Fibroblast of lung (primary cell): ENCODE measurements around the gene MICB. TPM values are rescaled to one million over a fixed set of nuclear protein-coding genes. Genes with fewer than 3 reads are reported as not detected.
"Not testable (repeated sequence)": the region's sequence is repeated elsewhere in the genome, so short reads cannot be mapped to it uniquely, and the experiment has no call there.

Experiments used
- DNase-seq, 2 donors: peaks; one replicate each; pipeline versions ENCODE4 v3.0.0 to v3.0.0-alpha.2; 2010; ENCODE audit warnings: low read depth in 2 of 2
- H2AFZ ChIP-seq: 2 replicates; pipeline ENCODE4 v1.5.1; 2012; ENCODE audit warnings: low read length, control low read depth, inconsistent platforms
- H3K27ac ChIP-seq: 2 replicates; pipeline ENCODE4 v1.5.1; 2011; ENCODE audit warnings: low read length, control low read depth; ENCODE audit not compliant: insufficient read depth
- H3K27me3 ChIP-seq: 2 replicates; pipeline ENCODE4 v1.5.1; 2011; ENCODE audit warnings: mild to moderate bottlenecking, low read length; ENCODE audit not compliant: control insufficient read depth, insufficient read depth
- H3K36me3 ChIP-seq: 2 replicates; pipeline ENCODE4 v1.5.1; 2011; ENCODE audit warnings: low read length; ENCODE audit not compliant: control insufficient read depth, insufficient read depth
- H3K4me1 ChIP-seq: 2 replicates; pipeline ENCODE4 v1.5.1; 2011; ENCODE audit warnings: low read length; ENCODE audit not compliant: control insufficient read depth, insufficient read depth; ENCODE audit errors: extremely low read depth
- H3K4me2 ChIP-seq: 2 replicates; pipeline ENCODE4 v1.5.1; 2011; ENCODE audit warnings: low read length, control low read depth; ENCODE audit not compliant: insufficient read depth; ENCODE audit errors: extremely low read depth
- H3K4me3 ChIP-seq, 4 experiments: fragments of 200-600 bp in 1 of 4; sonication (generic) in 1 of 4; replicated peaks in 1 of 4; 2 replicates each; pipeline ENCODE4 v1.5.1; 2011 to 2016; ENCODE audit warnings: low read length in 4 of 4, low read depth in 3 of 4, mild to moderate bottlenecking in 3 of 4, control low read depth in 2 of 4, inconsistent platforms in 1 of 4, mixed read lengths in 1 of 4; ENCODE audit not compliant: insufficient read depth in 1 of 4; ENCODE audit errors: control extremely low read depth in 1 of 4
- H3K79me2 ChIP-seq: 2 replicates; pipeline ENCODE4 v1.5.1; 2012; ENCODE audit warnings: mild to moderate bottlenecking, low read length, inconsistent platforms; ENCODE audit not compliant: control insufficient read depth, insufficient read depth
- H3K9ac ChIP-seq: 2 replicates; pipeline ENCODE4 v1.5.1; 2011; ENCODE audit warnings: mild to moderate bottlenecking, low read length, control low read depth; ENCODE audit not compliant: insufficient read depth
- H3K9me3 ChIP-seq: 2 replicates; pipeline ENCODE4 v1.5.1; 2012; ENCODE audit warnings: low read depth, low read length; ENCODE audit not compliant: control insufficient read depth, insufficient read depth
- H4K20me1 ChIP-seq: 2 replicates; pipeline ENCODE4 v1.5.1; 2011; ENCODE audit warnings: low read length; ENCODE audit not compliant: control insufficient read depth, insufficient read depth; ENCODE audit errors: extremely low read depth
- CTCF ChIP-seq, 2 donors: IDR thresholded peaks in 1 of 2; conservative IDR thresholded peaks in 1 of 2; 1 replicate in 1 of 2; 2 replicates in 1 of 2; pipeline ENCODE4 v1.5.1; 2011 to 2012; ENCODE audit warnings: low read length in 2 of 2, control low read depth in 1 of 2, inconsistent platforms in 1 of 2, low read depth in 1 of 2, mild to moderate bottlenecking in 1 of 2
- EZH2 ChIP-seq: IDR thresholded peaks from 2 replicates; pipeline ENCODE4 v1.5.1; 2012; ENCODE audit warnings: low read length, control low read depth, mild to moderate bottlenecking; ENCODE audit errors: missing control alignments
- polyA plus RNA-seq, 2 donors: library from polyadenylated mRNA; depleted of rRNA in 1 of 2; stranded (reverse) in 1 of 2; unstranded in 1 of 2; fragments of >200 nt; gene quantifications; 2 replicates each; pipeline ENCODE4 v1.2.1, GENCODE V29; 2011 to 2012; ENCODE audit warnings: missing spikeins in 1 of 2
- total RNA-seq: library from RNA; depleted of rRNA; stranded (reverse); fragments of >200 nt; gene quantifications from 2 replicates; pipeline ENCODE4 v1.2.1, GENCODE V29; 2014

The MICB gene
- total and polyA plus RNA-seq, 2 donors (not counting 1 experiment from before 2014, with no cell fraction given): 17.2 to 18.6 TPM

GRCh38 chr6:31498748-31499147 lies 803 bp downstream of the MICB start:
- Histone ChIP-seq H3K4me2 (peak overlapping the region; percentile 93), H2AFZ (no peak overlapping the region), H3K4me1 (peaks cover 13% of the 10 kb centered on the region), H4K20me1 (no peaks in the 10 kb centered on the region), H3K9me3 (no peaks in the 10 kb centered on the region), H3K79me2 (peaks cover 49% of the 10 kb centered on the region), H3K36me3 (no peaks in the 10 kb centered on the region), H3K9ac (no peak overlapping the region), H3K27me3 (no peaks in the 10 kb centered on the region), H3K27ac (no peak overlapping the region), H3K4me3 (peak overlapping the region; percentile 29 to 67 (median 36))
- peak; percentile 6 to 9 for DNase-seq
- TF ChIP-seq CTCF (conservative IDR thresholded peaks at IDR 0.05 in 1 of 2, IDR thresholded peaks at IDR 0.05 in 1 of 2; ENCODE audit: low read depth in 1 of 2, low read length in 2 of 2) (no peak), EZH2 (no peak)

DNA sequence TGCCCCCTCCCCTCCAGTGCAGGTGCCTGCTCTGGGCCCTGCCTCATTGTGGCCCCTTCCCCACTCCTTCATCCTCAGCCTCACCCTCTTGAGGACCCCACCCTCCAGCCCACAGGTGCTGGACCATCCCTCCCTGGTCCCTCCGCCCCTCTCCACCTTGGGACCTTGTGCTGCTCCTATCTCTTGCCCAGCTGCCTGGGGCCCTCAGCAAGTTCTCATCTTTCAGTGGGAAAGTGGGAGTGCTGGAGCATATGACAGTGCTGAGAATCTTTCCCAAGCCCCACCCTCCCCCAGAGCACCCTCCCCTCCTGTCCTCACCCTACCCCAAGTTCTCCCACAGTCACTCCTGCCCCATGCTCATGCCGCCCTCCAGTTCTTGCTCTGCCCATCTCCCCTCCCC lies 1.7 kb downstream of the MICB start:
- peaks cover 53% of the 10 kb centered on the region for H3K79me2 ChIP-seq
- not testable (repeated sequence) for H4K20me1 ChIP-seq, H3K4me3 ChIP-seq, DNase-seq, H3K27me3 ChIP-seq, H3K4me2 ChIP-seq, H3K9me3 ChIP-seq, H3K27ac ChIP-seq, H2AFZ ChIP-seq, H3K36me3 ChIP-seq, H3K9ac ChIP-seq
- peaks cover 13% of the 10 kb centered on the region for H3K4me1 ChIP-seq

GRCh38 chr6:31502586-31502985 lies 4.6 kb downstream of the MICB start:
- peaks cover 12% of the 10 kb centered on the region for H3K36me3 ChIP-seq
- no peaks in the 10 kb centered on the region for H4K20me1 ChIP-seq
- no peak overlapping the region for H2AFZ ChIP-seq
- H3K4me2 ChIP-seq: no peak overlapping the region
- TF ChIP-seq CTCF (conservative IDR thresholded peaks at IDR 0.05 in 1 of 2, IDR thresholded peaks at IDR 0.05 in 1 of 2; ENCODE audit: low read depth in 1 of 2, low read length in 2 of 2) (no peak), EZH2 (no peak)
- no peak overlapping the region for H3K4me3 ChIP-seq
- no peak overlapping the region for H3K9ac ChIP-seq
- no peaks in the 10 kb centered on the region for H3K27me3 ChIP-seq
- H3K4me1 ChIP-seq: no peaks in the 10 kb centered on the region
- DNase-seq: no peak
- H3K9me3 ChIP-seq: no peaks in the 10 kb centered on the region
- H3K27ac ChIP-seq: no peak overlapping the region
- H3K79me2 ChIP-seq: peaks cover 41% of the 10 kb centered on the region

GRCh38 chr6:31509036-31509435 lies 11.1 kb downstream of the MICB start:
- not testable (repeated sequence) for H2AFZ ChIP-seq, H3K9me3 ChIP-seq, H3K9ac ChIP-seq, H3K4me1 ChIP-seq, H3K27me3 ChIP-seq, H3K27ac ChIP-seq, H3K79me2 ChIP-seq, H3K4me2 ChIP-seq, H4K20me1 ChIP-seq, H3K4me3 ChIP-seq, DNase-seq
- H3K36me3 ChIP-seq: peaks cover 24% of the 10 kb centered on the region
